ENCODE results near the gene TSSK3.
A peak's percentile ranks its signal among the peaks of the same experiment; 100 is the strongest.

TSSK3 gene, protein sequence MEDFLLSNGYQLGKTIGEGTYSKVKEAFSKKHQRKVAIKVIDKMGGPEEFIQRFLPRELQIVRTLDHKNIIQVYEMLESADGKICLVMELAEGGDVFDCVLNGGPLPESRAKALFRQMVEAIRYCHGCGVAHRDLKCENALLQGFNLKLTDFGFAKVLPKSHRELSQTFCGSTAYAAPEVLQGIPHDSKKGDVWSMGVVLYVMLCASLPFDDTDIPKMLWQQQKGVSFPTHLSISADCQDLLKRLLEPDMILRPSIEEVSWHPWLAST

GRCh38 chr1:32362474-32363313 lies at the start of gene TSSK3, which contains the start of gene FAM229A:
Gene TSSK3, plus strand, starts transcription at chr1:32362539. Its CDS starts 163 bp downstream, at chr1:32362702.
Gene FAM229A, minus strand, starts transcription at chr1:32362485. Its CDS starts 394 bp downstream, at chr1:32362091.
- DNase-seq: no peak

- no peak for DNase-seq
These were observed 45.4 kb upstream of the TSSK3 start for GRCh38 chr1:32316903-32317277.

GRCh38 chr1:32318127-32318869 lies 44.0 kb upstream of the TSSK3 start:
- no peak for DNase-seq

DNA sequence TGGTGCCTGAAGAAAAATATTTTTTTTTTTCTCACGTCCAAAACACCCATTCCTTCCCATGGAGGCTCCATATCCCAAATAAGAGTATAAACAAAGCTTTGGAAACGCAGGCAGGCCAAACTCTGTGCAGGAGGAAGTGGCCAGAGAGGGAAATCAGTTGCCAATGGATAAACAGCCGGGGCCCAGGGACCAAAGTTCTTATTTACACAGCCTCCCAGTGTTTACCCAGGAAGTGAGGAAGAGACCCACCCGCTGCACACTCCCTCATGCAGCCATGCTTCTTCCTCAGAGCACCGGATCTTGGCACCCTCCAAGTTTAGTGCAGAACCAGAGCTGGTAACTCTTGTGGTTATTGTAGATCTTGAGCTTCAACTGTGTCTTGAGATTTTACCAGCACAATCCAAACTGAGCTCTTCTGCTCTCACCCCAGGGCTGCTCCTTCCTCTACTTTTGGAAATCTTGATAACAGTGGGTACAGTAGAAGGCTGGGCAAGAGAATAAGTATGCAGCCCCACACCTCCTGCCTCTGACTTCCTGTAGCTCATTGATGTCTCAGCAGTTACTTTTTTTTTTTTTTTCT lies 40.5 kb upstream of the TSSK3 start:
- no peak for DNase-seq

GRCh38 chr1:32327204-32327603 lies 35.1 kb upstream of the TSSK3 start:
- no peak for DNase-seq

- DNase-seq: no peak
These were observed 32.3 kb upstream of the TSSK3 start for GRCh38 chr1:32329931-32330466.

- no peak for DNase-seq
These were observed 31.7 kb upstream of the TSSK3 start for GRCh38 chr1:32330558-32331151.

DNA sequence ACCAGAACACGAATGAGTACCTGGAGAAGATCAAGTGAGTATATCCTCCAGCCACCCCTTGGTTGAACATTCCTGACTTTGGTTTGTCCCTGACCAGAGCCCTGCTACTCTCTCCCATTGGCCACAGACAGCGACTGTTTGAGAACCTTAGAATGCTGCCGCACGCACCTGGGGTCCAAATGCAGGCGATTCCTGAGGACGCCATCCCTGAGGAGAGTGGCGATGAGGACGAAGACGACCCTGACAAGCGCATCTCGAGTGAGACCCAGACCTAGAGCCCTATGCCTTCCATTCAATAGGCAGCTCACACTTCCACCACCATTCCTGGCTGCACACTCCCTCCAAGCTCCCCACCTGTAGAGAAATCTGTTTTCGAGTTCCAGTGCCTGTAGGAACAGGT lies 30.8 kb upstream of the TSSK3 start:
- no peak for DNase-seq

DNA sequence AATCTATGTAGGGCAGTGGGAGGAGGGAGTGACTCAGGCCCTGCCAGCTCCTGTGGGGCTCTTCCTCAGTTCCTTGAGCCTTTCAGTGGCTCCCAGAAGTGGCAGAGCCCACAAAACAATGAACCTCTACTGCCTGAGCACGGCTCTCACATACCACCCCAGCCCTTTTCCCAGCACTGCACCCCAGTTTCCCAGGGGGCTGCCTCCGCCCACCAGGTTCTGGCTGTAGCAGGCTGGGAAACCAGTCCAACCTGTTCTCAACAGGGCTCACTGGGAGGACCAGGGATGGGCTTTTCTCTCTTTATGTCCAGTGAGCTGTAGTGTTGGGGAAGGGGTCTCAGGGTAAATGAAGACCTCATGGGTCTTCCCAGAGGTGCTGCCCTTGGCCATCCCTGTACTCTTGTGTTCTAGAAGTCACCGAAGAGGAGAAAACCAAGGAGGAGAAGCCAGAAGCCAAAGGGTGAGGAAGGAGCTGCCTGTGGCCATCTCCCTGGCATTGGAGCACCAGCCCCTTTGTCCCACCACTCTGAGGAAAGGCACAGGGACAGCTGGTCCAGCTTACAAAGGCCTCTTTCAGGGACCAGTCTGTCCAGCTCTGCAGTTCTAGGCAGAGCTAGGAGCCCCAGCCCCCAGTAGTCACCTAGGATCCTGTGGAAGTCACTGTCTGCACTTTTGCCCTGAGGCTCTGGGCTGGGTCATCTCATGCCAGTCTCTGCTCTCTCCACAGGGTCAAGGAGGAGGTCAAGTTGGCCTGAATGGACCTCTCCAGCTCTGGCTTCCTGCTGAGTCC lies 29.9 kb upstream of the TSSK3 start:
- DNase-seq: peak; percentile 28

GRCh38 chr1:32333251-32333963 lies 28.9 kb upstream of the TSSK3 start:
- no peak for DNase-seq

GRCh38 chr1:32334274-32334861 lies 28.0 kb upstream of the TSSK3 start:
- DNase-seq: no peak

DNA sequence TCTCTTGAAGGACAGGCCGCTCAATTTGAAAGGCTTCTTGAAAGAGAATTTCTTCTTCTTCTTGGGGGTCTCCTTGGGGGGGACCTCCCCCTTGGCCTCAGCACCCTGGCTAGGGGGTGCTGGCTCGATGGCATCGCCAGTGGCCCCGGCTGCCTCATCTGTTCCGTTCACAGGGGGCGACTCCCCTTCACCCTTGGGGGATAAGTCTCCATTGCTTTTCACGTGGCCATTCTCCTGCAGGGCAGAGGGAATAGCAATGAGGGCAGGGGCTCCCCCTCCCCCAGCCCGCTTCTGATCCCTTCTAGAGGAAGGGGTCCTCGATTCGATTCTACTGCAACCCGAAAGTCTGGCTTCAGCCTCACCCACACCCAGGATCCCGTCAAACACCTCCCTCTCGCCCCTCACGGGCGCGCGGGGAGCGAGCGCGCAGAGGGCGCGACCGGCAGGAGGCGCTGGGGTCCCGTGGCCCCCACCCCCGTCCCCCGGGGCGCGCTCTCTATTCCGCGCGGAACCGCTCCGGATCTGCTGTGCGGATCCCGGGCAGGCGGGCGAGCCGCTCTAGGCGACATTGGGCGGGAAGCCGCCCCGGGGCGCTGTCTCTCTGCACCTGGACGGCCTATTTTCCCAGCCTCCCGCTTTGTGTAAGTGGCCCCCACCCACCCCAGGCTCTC lies 27.3 kb upstream of the TSSK3 start:
- peak; percentile 67 for DNase-seq

GRCh38 chr1:32335535-32335789 lies 26.9 kb upstream of the TSSK3 start:
- DNase-seq: no peak

DNA sequence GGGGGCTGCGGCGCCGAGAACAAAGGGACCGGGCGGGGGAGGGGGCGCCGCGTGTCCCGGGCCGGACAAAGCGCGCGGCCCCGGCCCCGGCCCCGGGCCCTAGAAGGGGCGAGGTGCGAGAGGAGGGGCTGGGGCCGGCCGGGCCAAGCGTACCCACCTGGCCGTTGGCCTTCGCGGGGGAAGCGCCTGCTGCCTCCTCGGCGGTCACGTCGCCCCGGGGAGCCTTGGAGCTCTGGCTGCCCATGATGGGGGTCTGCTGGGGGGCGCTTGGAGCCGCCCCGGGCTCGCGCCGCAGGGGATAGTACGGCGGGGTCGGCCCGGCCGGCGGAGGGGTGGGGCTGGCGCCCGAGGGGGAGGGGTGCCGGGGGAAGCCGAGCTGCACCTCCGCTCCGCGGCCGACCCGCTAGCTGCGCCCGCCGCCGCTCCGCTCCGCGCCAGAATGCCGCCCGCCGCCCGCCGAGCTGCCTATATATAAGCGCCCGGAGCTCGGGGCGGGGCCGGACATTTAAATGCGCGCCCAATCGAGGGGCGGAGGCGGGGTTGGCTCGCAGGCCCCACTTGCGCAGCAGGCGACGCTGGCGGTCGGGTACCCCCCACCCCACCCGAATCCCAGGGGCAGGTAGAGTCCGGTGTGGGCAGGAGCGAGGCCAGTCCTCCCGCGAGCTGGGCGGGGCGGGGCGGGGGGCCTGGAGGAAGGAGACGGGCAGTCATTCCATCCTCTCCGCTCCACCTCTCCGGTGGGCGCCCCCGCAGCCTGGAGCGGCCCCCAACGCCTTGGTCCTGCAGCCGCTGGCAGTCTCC lies 26.3 kb upstream of the TSSK3 start, which contains the start of gene MARCKSL1:
TSS of gene MARCKSL1 (minus strand) at position 444 of the 801 bp plus-strand sequence. CDS start at position 244, 200 bp downstream.
- peak; percentile 93 for DNase-seq

DNA sequence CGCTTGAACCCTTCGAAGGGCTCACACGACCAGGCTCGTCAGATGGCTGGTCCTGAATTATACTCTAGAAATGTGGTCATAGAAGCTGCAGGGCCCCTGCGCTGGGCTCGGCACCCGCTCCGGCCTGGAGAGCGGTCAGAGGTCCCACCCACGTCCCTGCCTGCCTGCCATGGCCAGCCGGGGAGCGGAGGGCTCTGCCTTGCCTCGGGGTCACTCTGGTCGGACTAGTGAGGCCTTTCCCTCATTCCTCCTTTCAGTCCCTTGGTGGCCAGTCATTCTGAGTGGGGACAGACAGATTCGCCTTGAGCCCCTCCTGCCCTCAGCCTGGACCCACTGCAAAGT lies 25.8 kb upstream of the TSSK3 start:
- DNase-seq: no peak

GRCh38 chr1:32336963-32337675 lies 25.2 kb upstream of the TSSK3 start:
- peak; percentile 45 for DNase-seq

GRCh38 chr1:32337855-32338636 lies 24.3 kb upstream of the TSSK3 start:
- peak; percentile 89 for DNase-seq

Measured in midbrain (tissue), 1 donor.